Mammary epithelial cell (primary cell): ENCODE results near the gene PRIMA1.

Experiments
- CTCF ChIP-seq, 2 donors: IDR thresholded peaks in 1 of 2; conservative IDR thresholded peaks in 1 of 2; 2 replicates each; pipeline ENCODE4 v1.5.1; 2011 to 2012; ENCODE audit warnings: inconsistent platforms in 2 of 2, low read length in 2 of 2, mild to moderate bottlenecking in 2 of 2, control low read depth in 1 of 2, low read depth in 1 of 2; ENCODE audit not compliant: insufficient read depth in 1 of 2; ENCODE audit errors: extremely low read depth in 1 of 2
- EZH2 ChIP-seq: IDR thresholded peaks from 2 replicates; pipeline ENCODE4 v1.6.1; 2012; ENCODE audit warnings: low read length, inconsistent platforms, borderline replicate concordance

GRCh38 chr14:93790966-93791365, 2.7 kb upstream of the PRIMA1 start:
- TF ChIP-seq CTCF (conservative IDR thresholded peaks at IDR 0.05 in 1 of 2, IDR thresholded peaks at IDR 0.05 in 1 of 2; ENCODE audit: extremely low read depth in 1 of 2, insufficient read depth in 1 of 2, low read depth in 1 of 2, low read length in 2 of 2) (no peak), EZH2 (no peak)
